Suprapubic skin (tissue), 4 donors: Measurements from ENCODE around the gene GRPEL1.

ENCODE experiments used
- EP300 ChIP-seq: sonication (generic); formaldehyde crosslinking; IDR thresholded peaks from one replicate; pipeline ENCODE4 v1.6.1; 2017; ENCODE audit warnings: antibody characterized with exemption
- POLR2A ChIP-seq, 2 donors: fragments of 450-650 bp; IDR thresholded peaks; one replicate each; pipeline ENCODE4 v1.6.1; 2017; ENCODE audit warnings: antibody characterized with exemption in 2 of 2, mild to moderate bottlenecking in 2 of 2, moderate library complexity in 2 of 2
- POLR2AphosphoS5 ChIP-seq, 3 donors: sonication (generic); formaldehyde crosslinking; IDR thresholded peaks; one replicate each; pipeline ENCODE4 v1.6.1; 2017; ENCODE audit warnings: antibody characterized with exemption in 3 of 3
- TF ChIP-seq, protein P1 (sequence below), 2 donors: fragments of 200-600 bp in 1 of 2; fragments of 450-650 bp in 1 of 2; sonication (generic) in 1 of 2; IDR thresholded peaks; one replicate each; pipeline ENCODE4 v1.5.1; 2016 to 2019; ENCODE audit warnings: antibody characterized with exemption in 2 of 2, mild to moderate bottlenecking in 1 of 2, moderate library complexity in 1 of 2

DNA sequence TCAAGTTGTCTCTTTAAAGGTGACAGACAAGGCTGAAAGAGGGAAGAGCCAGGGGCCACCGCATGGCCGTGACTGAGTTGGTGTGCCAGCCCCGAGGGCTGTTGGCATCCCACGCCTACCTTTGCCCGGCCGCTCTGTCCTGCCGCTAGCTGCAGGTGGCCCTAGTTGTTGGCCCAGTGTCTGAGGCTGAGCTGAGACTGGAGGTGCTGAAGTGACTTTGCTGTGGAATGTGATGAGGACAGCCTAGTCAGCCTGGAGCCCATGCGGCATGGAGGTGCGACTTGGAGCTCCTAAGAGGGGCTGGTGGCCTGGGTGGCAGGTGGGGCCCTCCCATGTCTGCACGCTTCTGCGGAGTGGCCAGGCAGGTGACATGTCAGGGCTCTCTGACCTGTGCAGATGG lies 18.1 kb downstream of the GRPEL1 start:
- no peak for TF ChIP-seq EP300
- TF ChIP-seq, protein P1, sequence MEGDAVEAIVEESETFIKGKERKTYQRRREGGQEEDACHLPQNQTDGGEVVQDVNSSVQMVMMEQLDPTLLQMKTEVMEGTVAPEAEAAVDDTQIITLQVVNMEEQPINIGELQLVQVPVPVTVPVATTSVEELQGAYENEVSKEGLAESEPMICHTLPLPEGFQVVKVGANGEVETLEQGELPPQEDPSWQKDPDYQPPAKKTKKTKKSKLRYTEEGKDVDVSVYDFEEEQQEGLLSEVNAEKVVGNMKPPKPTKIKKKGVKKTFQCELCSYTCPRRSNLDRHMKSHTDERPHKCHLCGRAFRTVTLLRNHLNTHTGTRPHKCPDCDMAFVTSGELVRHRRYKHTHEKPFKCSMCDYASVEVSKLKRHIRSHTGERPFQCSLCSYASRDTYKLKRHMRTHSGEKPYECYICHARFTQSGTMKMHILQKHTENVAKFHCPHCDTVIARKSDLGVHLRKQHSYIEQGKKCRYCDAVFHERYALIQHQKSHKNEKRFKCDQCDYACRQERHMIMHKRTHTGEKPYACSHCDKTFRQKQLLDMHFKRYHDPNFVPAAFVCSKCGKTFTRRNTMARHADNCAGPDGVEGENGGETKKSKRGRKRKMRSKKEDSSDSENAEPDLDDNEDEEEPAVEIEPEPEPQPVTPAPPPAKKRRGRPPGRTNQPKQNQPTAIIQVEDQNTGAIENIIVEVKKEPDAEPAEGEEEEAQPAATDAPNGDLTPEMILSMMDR (IDR thresholded peaks at IDR 0.05) = no peak
- TF ChIP-seq POLR2A (IDR thresholded peaks at IDR 0.05) = no peak
- no peak for TF ChIP-seq POLR2AphosphoS5 (IDR thresholded peaks at IDR 0.05)
